Tibial nerve (tissue), 4 donors: ENCODE measurements around the gene AMIGO2. TPM values are rescaled to one million over a fixed set of nuclear protein-coding genes. Genes with fewer than 3 reads are reported as not detected.

ENCODE experiments used
- DNase-seq, 2 donors: peaks; one replicate each; pipeline ENCODE4 v3.0.0-alpha.2; 2019; ENCODE audit warnings: low spot score in 2 of 2
- H3K27ac ChIP-seq, 4 donors: fragments of 200-600 bp; sonication (generic) in 3 of 4; one replicate each; pipeline ENCODE4 v1.5.1; 2017 to 2019; ENCODE audit warnings: mild to moderate bottlenecking in 1 of 4
- H3K27me3 ChIP-seq, 2 donors: fragments of 200-600 bp; sonication (generic) in 1 of 2; one replicate each; pipeline versions ENCODE4 v1.5.1 to v1.6.0; 2017 to 2019
- H3K36me3 ChIP-seq, 3 donors: fragments of 200-600 bp; sonication (generic); one replicate each; pipeline ENCODE4 v1.5.1; 2018 to 2019
- H3K4me1 ChIP-seq, 4 donors: fragments of 200-600 bp; sonication (generic) in 3 of 4; one replicate each; pipeline ENCODE4 v1.5.1; 2017 to 2019
- H3K4me3 ChIP-seq, 4 donors: fragments of 200-600 bp; sonication (generic) in 3 of 4; one replicate each; pipeline ENCODE4 v1.5.1; 2017 to 2019; ENCODE audit warnings: mild to moderate bottlenecking in 1 of 4, moderate library complexity in 1 of 4
- H3K9me3 ChIP-seq, 4 donors: fragments of 200-600 bp; sonication (generic) in 3 of 4; one replicate each; pipeline ENCODE4 v1.5.1; 2017 to 2019
- CTCF ChIP-seq, 5 experiments: fragments of 200-600 bp in 3 of 5; fragments of 450-650 bp in 2 of 5; sonication (generic) in 3 of 5; IDR thresholded peaks; one replicate each; pipeline ENCODE4 v1.5.1; 2016 to 2019; ENCODE audit warnings: antibody characterized with exemption in 5 of 5, mild to moderate bottlenecking in 3 of 5, moderate library complexity in 2 of 5
- EP300 ChIP-seq, 2 donors: sonication (generic); formaldehyde crosslinking; IDR thresholded peaks; one replicate each; pipeline ENCODE4 v1.6.1; 2017; ENCODE audit warnings: antibody characterized with exemption in 2 of 2, mild to moderate bottlenecking in 1 of 2
- POLR2A ChIP-seq, 2 donors: fragments of 450-650 bp; IDR thresholded peaks; one replicate each; pipeline ENCODE4 v1.6.1; 2017; ENCODE audit warnings: antibody characterized with exemption in 2 of 2, mild to moderate bottlenecking in 2 of 2, moderate library complexity in 2 of 2
- WGBS, 2 donors: methylation state at CpG; one replicate each; pipeline ENCODE4 v1.1.5; 2018; 5-methylcytosine and 5-hydroxymethylcytosine counted together
- total RNA-seq, 4 donors: library from RNA; depleted of rRNA; stranded (reverse); fragments of >200 nt; gene quantifications; one replicate each; pipeline ENCODE4 v1.1.0, GENCODE V29; 2016

AMIGO2 gene
- total RNA-seq, 4 donors from 2014 or later: 1.7 to 6.6 (median 3.1) TPM

GRCh38 chr12:47111392-47111778, 31.6 kb upstream of the AMIGO2 start:
- DNase-seq: no peak
- Histone ChIP-seq H3K27ac (no peak overlapping the region), H3K36me3 (peaks cover 0 to 6% (median 0%) of the 10 kb centered on the region in 3 donors), H3K4me1 (no peaks in the 10 kb centered on the region), H3K27me3 (no peaks in the 10 kb centered on the region), H3K4me3 (no peak overlapping the region), H3K9me3 (no peaks in the 10 kb centered on the region)
- TF ChIP-seq POLR2A (IDR thresholded peaks at IDR 0.05) (no peak), CTCF (IDR thresholded peaks at IDR 0.05) (no peak), EP300 (IDR thresholded peaks at IDR 0.05) (no peak)
- 89 to 93% methylated on average over 2 of the region's 2 CpGs for WGBS, 2 donors

- Histone ChIP-seq H3K4me3 (no peak overlapping the region), H3K27ac (no peak overlapping the region), H3K36me3 (peaks cover 0 to 6% (median 0%) of the 10 kb centered on the region in 3 donors), H3K9me3 (no peaks in the 10 kb centered on the region), H3K4me1 (no peaks in the 10 kb centered on the region), H3K27me3 (no peaks in the 10 kb centered on the region)
- WGBS, 2 donors: 77 to 85% methylated on average over 2 of the region's 2 CpGs
- DNase-seq: no peak
- TF ChIP-seq CTCF (IDR thresholded peaks at IDR 0.05) (no peak), POLR2A (IDR thresholded peaks at IDR 0.05) (no peak), EP300 (IDR thresholded peaks at IDR 0.05) (no peak)
Measured at GRCh38 chr12:47110718-47111391, 31.1 kb upstream of the AMIGO2 start.

- no peak for TF ChIP-seq POLR2A (IDR thresholded peaks at IDR 0.05)
- 30 to 73% methylated on average over 2 of the region's 2 CpGs for WGBS, 2 donors
Measured at GRCh38 chr12:47110011-47110541, 30.3 kb upstream of the AMIGO2 start.

GRCh38 chr12:47107926-47108325, 28.2 kb upstream of the AMIGO2 start:
- no peaks in the 10 kb centered on the region for H3K27me3 ChIP-seq
- H3K36me3 ChIP-seq: peaks cover 0 to 6% (median 0%) of the 10 kb centered on the region in 3 donors
- H3K27ac ChIP-seq: no peak overlapping the region
- no peaks in the 10 kb centered on the region for H3K9me3 ChIP-seq
- DNase-seq: no peak
- H3K4me3 ChIP-seq: no peak overlapping the region
- H3K4me1 ChIP-seq: no peaks in the 10 kb centered on the region
- no peak for TF ChIP-seq CTCF (IDR thresholded peaks at IDR 0.05)
- no peak for TF ChIP-seq EP300 (IDR thresholded peaks at IDR 0.05)
- TF ChIP-seq POLR2A (IDR thresholded peaks at IDR 0.05): no peak

More at GRCh38 chr12:47110011-47110541, 30.3 kb upstream of the AMIGO2 start:
- H3K36me3 ChIP-seq: peaks cover 0 to 6% (median 0%) of the 10 kb centered on the region in 3 donors
- no peak for DNase-seq
- H3K9me3 ChIP-seq: no peaks in the 10 kb centered on the region
- no peak overlapping the region for H3K4me3 ChIP-seq
- no peaks in the 10 kb centered on the region for H3K4me1 ChIP-seq
- H3K27ac ChIP-seq: no peak overlapping the region
- H3K27me3 ChIP-seq: no peaks in the 10 kb centered on the region

GRCh38 chr12:47107446-47107845, 27.7 kb upstream of the AMIGO2 start:
- Histone ChIP-seq H3K4me3 (no peak overlapping the region), H3K27ac (no peak overlapping the region), H3K9me3 (no peaks in the 10 kb centered on the region), H3K36me3 (peaks cover 0 to 6% (median 0%) of the 10 kb centered on the region in 3 donors), H3K27me3 (no peaks in the 10 kb centered on the region), H3K4me1 (no peaks in the 10 kb centered on the region)
- TF ChIP-seq POLR2A (IDR thresholded peaks at IDR 0.05): no peak
- no peak for TF ChIP-seq CTCF (IDR thresholded peaks at IDR 0.05)
- TF ChIP-seq EP300 (IDR thresholded peaks at IDR 0.05): no peak
- 86 to 92% methylated on average over 3 of the region's 3 CpGs for WGBS, 2 donors
- no peak for DNase-seq
